Right lung (tissue), 5 donors: Measurements from ENCODE around the gene SDK1. TPM values are rescaled to one million over a fixed set of nuclear protein-coding genes. Genes with fewer than 3 reads are reported as not detected.
"Not testable (repeated sequence)": the region's sequence is repeated elsewhere in the genome, so short reads cannot be mapped to it uniquely, and the experiment has no call there.

Experiments used
- DNase-seq, 2 donors: peaks; one replicate each; pipeline ENCODE4 v3.0.0-alpha.2; 2013
- polyA plus RNA-seq, 5 donors: library from polyadenylated mRNA; unstranded; fragments of 120-200 nt; gene quantifications; one replicate each; pipeline versions ENCODE4 v1.2.1 to v1.2.3, GENCODE V29; 2013; ENCODE audit warnings: inconsistent platforms in 1 of 5, low replicate concordance in 1 of 5; ENCODE audit not compliant: insufficient read length in 5 of 5, insufficient read depth in 1 of 5

SDK1 gene
- polyA plus RNA-seq, 5 donors, result 8.1 to 19.5 (median 9.5) TPM

- no peak for DNase-seq
Measured at GRCh38 chr7:3916146-3916545, 615.1 kb downstream of the SDK1 start.

- DNase-seq, result no peak
Measured at GRCh38 chr7:3917436-3917835, 616.4 kb downstream of the SDK1 start.

GRCh38 chr7:3918576-3918975 is 617.5 kb downstream of the SDK1 start:
- DNase-seq, result no peak

GRCh38 chr7:3922175-3922635 is 621.2 kb downstream of the SDK1 start:
- DNase-seq, result no peak

- DNase-seq, result no peak
Measured at GRCh38 chr7:3923307-3923918, 622.4 kb downstream of the SDK1 start.

- DNase-seq, result no peak
Measured at GRCh38 chr7:3924277-3924676, 623.2 kb downstream of the SDK1 start.

- no peak for DNase-seq
Measured at GRCh38 chr7:3927446-3928110, 626.5 kb downstream of the SDK1 start.

- DNase-seq, result no peak
Measured at GRCh38 chr7:3928727-3929515, 627.9 kb downstream of the SDK1 start.

- DNase-seq, result no peak
Measured at GRCh38 chr7:3931843-3932242, 630.8 kb downstream of the SDK1 start.

GRCh38 chr7:3937146-3937545 is 636.1 kb downstream of the SDK1 start:
- DNase-seq, result no peak

- no peak for DNase-seq
Measured at GRCh38 chr7:3937605-3938004, 636.6 kb downstream of the SDK1 start.

GRCh38 chr7:3941706-3942105 is 640.7 kb downstream of the SDK1 start:
- not testable (repeated sequence) for DNase-seq

- peak in 1 of 2 donors; percentile 46 for DNase-seq
Measured at GRCh38 chr7:3942276-3942675, 641.2 kb downstream of the SDK1 start.

GRCh38 chr7:3942816-3943745 is 642.0 kb downstream of the SDK1 start:
- DNase-seq, result peak in 1 of 2 donors; percentile 36

GRCh38 chr7:3943779-3944520 is 642.9 kb downstream of the SDK1 start:
- no peak for DNase-seq

GRCh38 chr7:3949242-3949640 is 648.2 kb downstream of the SDK1 start:
- no peak for DNase-seq

- DNase-seq, result no peak
Measured at GRCh38 chr7:3950249-3950648, 649.2 kb downstream of the SDK1 start.

GRCh38 chr7:3951316-3952055 is 650.4 kb downstream of the SDK1 start:
- DNase-seq, result no peak

GRCh38 chr7:3953133-3953532 is 652.1 kb downstream of the SDK1 start:
- DNase-seq, result no peak

GRCh38 chr7:3953946-3954345 is 652.9 kb downstream of the SDK1 start:
- no peak for DNase-seq
